ENCODE measurements around the gene GASK1A.

GRCh38 chr3:42934910-42935309 lies 44.2 kb upstream of the GASK1A start:
- TF ChIP-seq CTCF (IDR thresholded peaks at IDR 0.05), result no peak
- TF ChIP-seq POLR2A (IDR thresholded peaks at IDR 0.05), result no peak

Data from body of pancreas (tissue), 4 donors.